Measurements from ENCODE around the gene RTF1.

RTF1 gene

GRCh38 chr15:41445399-41445798 lies 28.5 kb downstream of the RTF1 start:
- no peak overlapping the region for H3K4me3 ChIP-seq (ENCODE audit: low read depth, low read length)
- ChIA-PET POLR2A (interaction anchor here (1.0 kb wide), 1 partner anchor 113 kb away, joined by 5 read pairs; the partner anchor contains the start of genes NUSAP1 and OIP5), CTCF (no interaction called here)
- no peak overlapping the region for H3K27ac ChIP-seq (ENCODE audit: extremely low read depth, low read depth, low read length)
- TF ChIP-seq, protein P1, sequence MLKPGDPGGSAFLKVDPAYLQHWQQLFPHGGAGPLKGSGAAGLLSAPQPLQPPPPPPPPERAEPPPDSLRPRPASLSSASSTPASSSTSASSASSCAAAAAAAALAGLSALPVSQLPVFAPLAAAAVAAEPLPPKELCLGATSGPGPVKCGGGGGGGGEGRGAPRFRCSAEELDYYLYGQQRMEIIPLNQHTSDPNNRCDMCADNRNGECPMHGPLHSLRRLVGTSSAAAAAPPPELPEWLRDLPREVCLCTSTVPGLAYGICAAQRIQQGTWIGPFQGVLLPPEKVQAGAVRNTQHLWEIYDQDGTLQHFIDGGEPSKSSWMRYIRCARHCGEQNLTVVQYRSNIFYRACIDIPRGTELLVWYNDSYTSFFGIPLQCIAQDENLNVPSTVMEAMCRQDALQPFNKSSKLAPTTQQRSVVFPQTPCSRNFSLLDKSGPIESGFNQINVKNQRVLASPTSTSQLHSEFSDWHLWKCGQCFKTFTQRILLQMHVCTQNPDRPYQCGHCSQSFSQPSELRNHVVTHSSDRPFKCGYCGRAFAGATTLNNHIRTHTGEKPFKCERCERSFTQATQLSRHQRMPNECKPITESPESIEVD (tag by site-specific recombination; IDR thresholded peaks at IDR 0.05), result 0 out of 2 replicates have a peak, but pooled peaks have one; percentile 19
- no peak for TF ChIP-seq ZNF174 (tag by site-specific recombination; IDR thresholded peaks at IDR 0.05)
- peaks cover 3 to 15% of the 10 kb centered on the region in 2 experiments; a peak in 2 of 3 replicates for H3K36me3 ChIP-seq (ENCODE audit: control insufficient read depth in 2 of 2, insufficient read depth in 1 of 2, low read length in 2 of 2)
- no peaks in the 10 kb centered on the region for H3K4me1 ChIP-seq (ENCODE audit: control insufficient read depth, insufficient read depth, low read length)
- no peaks in the 10 kb centered on the region for H3K9me3 ChIP-seq (ENCODE audit: control insufficient read depth, insufficient read depth, low read depth, low read length)

- no peaks in the 10 kb centered on the region for H3K9me3 ChIP-seq (ENCODE audit: control insufficient read depth, insufficient read depth, low read depth, low read length)
- peaks cover 26 to 54% of the 10 kb centered on the region in 2 experiments for H3K36me3 ChIP-seq (ENCODE audit: control insufficient read depth in 2 of 2, insufficient read depth in 1 of 2, low read length in 2 of 2)
- H3K27ac ChIP-seq (ENCODE audit: extremely low read depth, low read depth, low read length), result no peak overlapping the region
- no peak overlapping the region for H3K4me3 ChIP-seq (ENCODE audit: low read depth, low read length)
- ChIA-PET CTCF (interaction anchor here (0.7 kb wide), 1 partner anchor 8 kb away, joined by 4 read pairs; no protein-coding TSS in a partner anchor), POLR2A (no interaction called here)
- TF ChIP-seq SCRT2 (tag by site-specific recombination; IDR thresholded peaks at IDR 0.05) (no peak), ZNF155 (tag by site-specific recombination; IDR thresholded peaks at IDR 0.05) (no peak), HIC1 (tag by site-specific recombination; IDR thresholded peaks at IDR 0.05) (no peak), ZBTB44 (tag by site-specific recombination; IDR thresholded peaks at IDR 0.05) (no peak), ZNF747 (tag by site-specific recombination; IDR thresholded peaks at IDR 0.05) (no peak), ZNF692 (tag by site-specific recombination; IDR thresholded peaks at IDR 0.05) (no peak), ZNF335 (tag by site-specific recombination; conservative IDR thresholded peaks at IDR 0.05) (no peak)
- no peaks in the 10 kb centered on the region for H3K4me1 ChIP-seq (ENCODE audit: control insufficient read depth, insufficient read depth, low read length)
These were observed 45.3 kb downstream of the RTF1 start for GRCh38 chr15:41462084-41462795.

DNA sequence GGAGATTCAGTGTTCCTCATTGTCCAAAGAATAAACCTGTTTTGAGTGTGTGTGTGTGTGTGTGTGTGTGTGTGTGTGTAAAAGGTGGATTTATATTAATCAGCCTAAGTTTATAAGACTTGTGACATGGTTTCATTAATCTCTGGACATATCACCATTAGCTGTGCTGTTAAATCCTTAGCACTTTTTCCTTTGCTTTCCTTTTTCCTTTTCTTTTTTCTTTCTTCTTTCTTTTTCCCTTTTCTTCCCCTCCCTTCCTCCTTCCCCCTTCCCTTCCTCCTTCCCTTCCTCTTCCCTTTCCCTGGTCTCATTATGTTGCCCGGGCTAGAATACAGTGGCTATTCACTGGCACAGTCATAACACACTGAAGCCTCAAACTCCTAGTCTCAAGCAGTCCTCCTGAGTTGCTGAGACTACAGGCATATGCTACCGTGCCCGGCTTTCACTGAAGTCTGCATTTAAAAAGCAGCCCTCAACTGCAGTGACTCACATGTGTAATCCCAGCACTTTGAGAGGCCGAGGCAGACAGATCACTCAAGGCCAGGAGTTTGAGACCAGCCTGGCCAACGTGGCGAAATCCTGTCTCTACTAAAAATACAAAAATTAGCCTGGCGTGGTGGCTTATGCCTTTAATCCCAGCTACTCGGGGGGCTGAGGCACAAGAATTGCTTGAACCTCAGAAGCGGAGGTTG lies 48.1 kb downstream of the RTF1 start:
- Histone ChIP-seq H3K4me3 (ENCODE audit: low read depth, low read length) (no peak overlapping the region), H3K9me3 (ENCODE audit: control insufficient read depth, insufficient read depth, low read depth, low read length) (no peaks in the 10 kb centered on the region), H3K36me3 (ENCODE audit: control insufficient read depth in 2 of 2, insufficient read depth in 1 of 2, low read length in 2 of 2) (peaks cover 20 to 54% of the 10 kb centered on the region in 2 experiments), H3K4me1 (ENCODE audit: control insufficient read depth, insufficient read depth, low read length) (no peaks in the 10 kb centered on the region), H3K27ac (ENCODE audit: extremely low read depth, low read depth, low read length) (peak overlapping the region; percentile 16; the same call in 1 of the 2 replicates)
- TF ChIP-seq ZNF366 (tag by site-specific recombination; conservative IDR thresholded peaks at IDR 0.05) (peak; percentile 63), HOXC10 (CRISPR knock-in tag; IDR thresholded peaks at IDR 0.05) (no peak), ZNF239 (tag by site-specific recombination; IDR thresholded peaks at IDR 0.05) (no peak), BCL11A (tag by site-specific recombination; IDR thresholded peaks at IDR 0.05; ENCODE audit: low read depth) (no peak), ZBTB17 (tag by site-specific recombination; IDR thresholded peaks at IDR 0.05) (no peak), ZNF37A (tag by site-specific recombination; IDR thresholded peaks at IDR 0.05) (no peak), PRDM1 (tag by site-specific recombination; IDR thresholded peaks at IDR 0.05) (peak; percentile 92), ZNF426 (tag by site-specific recombination; IDR thresholded peaks at IDR 0.05) (no peak)
- TF ChIP-seq, protein P2, sequence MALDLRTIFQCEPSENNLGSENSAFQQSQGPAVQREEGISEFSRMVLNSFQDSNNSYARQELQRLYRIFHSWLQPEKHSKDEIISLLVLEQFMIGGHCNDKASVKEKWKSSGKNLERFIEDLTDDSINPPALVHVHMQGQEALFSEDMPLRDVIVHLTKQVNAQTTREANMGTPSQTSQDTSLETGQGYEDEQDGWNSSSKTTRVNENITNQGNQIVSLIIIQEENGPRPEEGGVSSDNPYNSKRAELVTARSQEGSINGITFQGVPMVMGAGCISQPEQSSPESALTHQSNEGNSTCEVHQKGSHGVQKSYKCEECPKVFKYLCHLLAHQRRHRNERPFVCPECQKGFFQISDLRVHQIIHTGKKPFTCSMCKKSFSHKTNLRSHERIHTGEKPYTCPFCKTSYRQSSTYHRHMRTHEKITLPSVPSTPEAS (tag by site-specific recombination; IDR thresholded peaks at IDR 0.05), result 0 out of 2 replicates have a peak, but pooled peaks have one; percentile 23
- ChIA-PET CTCF (interaction anchor here (0.6 to 2.4 kb wide), 17 partner anchors 10 to 441 kb away, joined by 3 to 17 read pairs (median 4); partner anchors contain the start of gene RPAP1), POLR2A (interaction anchor here (1.0 kb wide), 1 partner anchor 74 kb away, joined by 4 read pairs; no protein-coding TSS in a partner anchor)

All from HEK293 (cell line).